HCT116 (cell line): ENCODE measurements around the gene AGBL3. TPM values are rescaled to one million over a fixed set of nuclear protein-coding genes. Genes with fewer than 3 reads are reported as not detected.

ENCODE experiments used
- ATAC-seq: fragments of 200-7000 bp; cut with Tn5 transposase; 2 replicates; pipeline ENCODE4 v1.9.1; 2020; ENCODE audit warnings: mild to moderate bottlenecking, moderate library complexity
- BruUV-seq: library from RNA; stranded (reverse); fragments of 400-500 nt; replicated peaks from 2 replicates; lab custom pipeline; 2021; lab: Mats Ljungman, UMichigan
- CTCF ChIA-PET: fragments of 300-600 bp; sonication (Branson Sonifier 250); formaldehyde crosslinking; loops from one replicate; lab custom pipeline; 2021; ENCODE audit warnings: antibody characterized with exemption; lab: Charles Lee
- POLR2A ChIA-PET: fragments of 300-600, 350-600 bp; sonication (Branson Sonifier 250); formaldehyde crosslinking; loops from one replicate; lab custom pipeline; 2021; ENCODE audit warnings: antibody characterized with exemption; lab: Charles Lee
- RAD21 ChIA-PET, 2 experiments: fragments of 300-600 bp; sonication (Branson Sonifier 250); formaldehyde crosslinking; loops; one replicate each; lab custom pipeline; 2023; ENCODE audit warnings: low total read pairs in 2 of 2; ENCODE audit not compliant: uncharacterized antibody in 2 of 2, unreplicated experiment in 2 of 2, low non-redundant PET in 1 of 2; lab: Charles Lee
- DNase-seq: peaks from one replicate; pipeline ENCODE4 v3.0.0-alpha.2; 2010; ENCODE audit warnings: low read depth, low spot score
- H2AFZ ChIP-seq: fragments of 200-600 bp; shearing (Covaris generic), sonication (generic); 2 replicates; pipeline ENCODE4 v1.6.1; 2017; ENCODE audit warnings: low read depth, mixed run types, mixed read lengths, antibody characterized with exemption, low read length; ENCODE audit not compliant: poor library complexity, severe bottlenecking
- H3K27ac ChIP-seq: 2 replicates; pipeline ENCODE4 v1.5.1; 2012; ENCODE audit warnings: low read depth, low read length
- H3K27me3 ChIP-seq: fragments of 200-600 bp; sonication (generic); 2 replicates; pipeline ENCODE4 v1.6.1; 2016; ENCODE audit warnings: mixed run types, low read length, mixed read lengths; ENCODE audit not compliant: insufficient read depth
- H3K36me3 ChIP-seq, 2 experiments: fragments of 200-500 bp in 1 of 2; fragments of 200-600 bp in 1 of 2; sonication (Bioruptor generic) in 1 of 2; sonication (generic) in 1 of 2; 2 replicates each; pipeline versions ENCODE4 v1.5.1 to v1.6.1; 2014 to 2016; ENCODE audit warnings: low read length in 2 of 2, inconsistent platforms in 1 of 2, mixed read lengths in 1 of 2, mixed run types in 1 of 2; ENCODE audit not compliant: insufficient read depth in 2 of 2, control insufficient read depth in 1 of 2
- H3K4me1 ChIP-seq, 2 experiments: fragments of 200-600 bp in 1 of 2; sonication (generic) in 1 of 2; 2 replicates each; pipeline versions ENCODE4 v1.5.1 to v1.6.1; 2012 to 2017; ENCODE audit warnings: low read length in 2 of 2, inconsistent platforms in 1 of 2, mild to moderate bottlenecking in 1 of 2, mixed read lengths in 1 of 2, mixed run types in 1 of 2, moderate library complexity in 1 of 2; ENCODE audit not compliant: insufficient read depth in 2 of 2, control insufficient read depth in 1 of 2
- H3K4me2 ChIP-seq: fragments of 200-600 bp; sonication (generic); 2 replicates; pipeline ENCODE4 v1.6.1; 2017; ENCODE audit warnings: mixed run types, low read length, mixed read lengths
- H3K4me3 ChIP-seq, 2 experiments: fragments of 200-600 bp in 1 of 2; sonication (generic) in 1 of 2; replicated peaks in 1 of 2; 2 replicates each; pipeline ENCODE4 v1.5.1; 2011 to 2016; ENCODE audit warnings: low read length in 2 of 2, control low read depth in 1 of 2, low read depth in 1 of 2, mild to moderate bottlenecking in 1 of 2, mixed read lengths in 1 of 2, mixed run types in 1 of 2
- H3K79me2 ChIP-seq: fragments of 200-600 bp; sonication (generic); 2 replicates; pipeline ENCODE4 v1.6.1; 2017; ENCODE audit warnings: mild to moderate bottlenecking, mixed run types, low read length, moderate library complexity, mixed read lengths; ENCODE audit not compliant: insufficient read depth
- H3K9ac ChIP-seq: fragments of 200-600 bp; sonication (generic); 2 replicates; pipeline ENCODE4 v1.6.1; 2016; ENCODE audit warnings: low read length, mixed read lengths
- H3K9me2 ChIP-seq: fragments of 200-600 bp; sonication (generic), shearing (Covaris generic); 2 replicates; pipeline ENCODE4 v1.6.1; 2017; ENCODE audit warnings: mixed run types, mild to moderate bottlenecking, moderate library complexity; ENCODE audit not compliant: insufficient read depth
- H3K9me3 ChIP-seq, 2 experiments: fragments of 200-500 bp in 1 of 2; fragments of 200-600 bp in 1 of 2; sonication (Bioruptor generic) in 1 of 2; sonication (generic) in 1 of 2; 2 replicates each; pipeline ENCODE4 v1.6.1; 2014 to 2017; ENCODE audit warnings: low read length in 2 of 2, mixed read lengths in 2 of 2, inconsistent platforms in 1 of 2, low read depth in 1 of 2, mild to moderate bottlenecking in 1 of 2, mixed run types in 1 of 2, moderate library complexity in 1 of 2; ENCODE audit not compliant: control insufficient read depth in 1 of 2, insufficient read depth in 1 of 2
- H4K20me1 ChIP-seq: fragments of 200-600 bp; sonication (generic), shearing (Covaris generic); 2 replicates; pipeline ENCODE4 v1.6.1; 2017; ENCODE audit warnings: mixed run types, mild to moderate bottlenecking, moderate library complexity; ENCODE audit not compliant: insufficient read depth
- ELF1 ChIP-seq: IDR thresholded peaks from 2 replicates; pipeline ENCODE4 v1.6.1; 2012; ENCODE audit warnings: low read depth, borderline replicate concordance
- POLR2A ChIP-seq: IDR thresholded peaks from 2 replicates; pipeline ENCODE4 v1.7.0; 2011; ENCODE audit warnings: borderline replicate concordance; ENCODE audit not compliant: insufficient read depth, insufficient read length; ENCODE audit errors: extremely low read depth
- POLR2AphosphoS5 ChIP-seq: IDR thresholded peaks from 2 replicates; pipeline ENCODE4 v1.6.1; 2011; ENCODE audit warnings: mild to moderate bottlenecking, low read depth, low read length, moderate library complexity
- SIN3A ChIP-seq: IDR thresholded peaks from 2 replicates; pipeline ENCODE4 v1.6.1; 2012; ENCODE audit warnings: low read depth
- SP1 ChIP-seq: IDR thresholded peaks from 2 replicates; pipeline ENCODE4 v1.6.1; 2012; ENCODE audit warnings: low read depth
- TCF7L2 ChIP-seq: IDR thresholded peaks from 2 replicates; pipeline ENCODE4 v1.7.0; 2011; ENCODE audit warnings: borderline replicate concordance, inconsistent platforms; ENCODE audit not compliant: insufficient read depth, insufficient read length; ENCODE audit errors: extremely low read depth
- YY1 ChIP-seq: IDR thresholded peaks from 2 replicates; pipeline ENCODE4 v1.6.1; 2011; ENCODE audit warnings: low read length, low read depth, moderate library complexity, mild to moderate bottlenecking; ENCODE audit not compliant: insufficient replicate concordance; ENCODE audit errors: extremely low read depth
- ZFX ChIP-seq: fragments of 450-650 bp; IDR thresholded peaks from 2 replicates; pipeline ENCODE4 v1.6.1; 2017
- intact Hi-C: fragments of 100-400 bp; cut with micrococcal nuclease; formaldehyde crosslinking; loops from 2 replicates; pipeline ENCODE4 v1.10.0; 2022
- total RNA-seq: library from RNA; stranded (reverse); gene quantifications from one replicate; pipeline ENCODE4 v1.2.1, GENCODE V29; 2021; ENCODE audit not compliant: unreplicated experiment
- TF ChIP-seq, protein P1 (sequence below): IDR thresholded peaks from 2 replicates; pipeline ENCODE4 v1.6.1; 2012; ENCODE audit warnings: low read depth
- TF ChIP-seq, protein P2 (sequence below): IDR thresholded peaks from 2 replicates; pipeline ENCODE4 v1.6.1; 2012

Gene AGBL3
- total RNA-seq, 1 experiment from 2014 or later = 1.9 TPM

DNA sequence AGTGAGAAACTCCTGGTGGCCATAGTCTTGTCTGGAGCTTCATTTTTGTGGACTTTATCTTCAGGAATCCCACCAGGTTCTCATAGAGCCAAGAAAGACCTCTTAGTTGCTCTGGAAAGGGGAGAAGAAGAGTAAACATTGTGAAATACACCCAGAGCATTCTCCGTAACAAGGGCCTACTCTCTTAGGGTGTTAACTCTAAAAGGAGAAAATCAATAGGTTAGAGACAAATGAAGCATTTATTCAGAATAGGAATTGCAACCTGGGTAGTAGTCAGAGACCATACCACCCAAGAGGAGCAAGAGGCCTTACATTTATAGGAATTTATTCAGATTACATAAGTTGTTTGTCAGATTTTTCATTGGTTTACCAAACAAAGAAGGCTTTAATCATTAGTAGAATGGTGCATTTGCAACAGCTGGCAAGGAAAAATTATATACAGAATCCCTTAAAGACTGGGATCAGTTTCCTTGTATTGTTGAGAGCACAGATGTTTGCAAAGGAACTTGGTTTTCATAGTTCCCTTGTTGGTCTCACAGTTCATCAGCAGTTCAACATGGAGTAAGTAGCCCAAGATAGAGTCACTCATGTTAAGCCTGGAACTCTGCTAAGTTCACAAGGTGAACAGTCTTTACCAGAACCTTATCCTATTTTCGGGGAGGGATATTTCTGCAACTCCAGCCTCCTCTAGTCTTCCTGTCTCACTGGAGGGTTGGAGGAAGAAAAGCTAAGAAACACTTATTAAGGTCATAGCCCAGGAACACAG is 108.3 kb downstream of the AGBL3 start (continued):
- TF ChIP-seq TCF7L2 = no peak

DNA sequence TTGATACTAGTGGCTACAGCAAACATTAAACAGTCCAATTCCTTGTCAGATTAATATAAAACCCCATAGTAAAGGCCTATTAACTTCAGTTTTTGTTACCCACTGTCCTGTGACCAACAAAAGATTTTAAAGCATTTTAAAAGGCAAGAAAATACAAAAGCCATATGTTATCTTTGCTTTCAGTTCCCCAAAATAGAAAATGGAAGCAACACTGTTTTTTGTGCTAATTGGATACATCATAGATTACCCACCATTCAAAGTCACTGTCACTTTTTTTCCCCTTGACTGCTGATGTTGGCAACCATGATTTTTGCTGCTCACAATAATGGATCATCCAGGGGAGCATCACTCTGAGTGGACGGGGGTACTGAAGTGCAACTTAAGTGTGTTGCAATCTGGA is 109.1 kb downstream of the AGBL3 start:
- no peak for ATAC-seq
- DNase-seq = no peak
- ChIA-PET CTCF (no interaction called here), POLR2A (no interaction called here), RAD21 (no interaction called here)
- H3K36me3 ChIP-seq = no peaks in the 10 kb centered on the region
- H3K4me1 ChIP-seq = no peaks in the 10 kb centered on the region
- no peaks in the 10 kb centered on the region for H4K20me1 ChIP-seq
- H2AFZ ChIP-seq = no peak overlapping the region
- no peaks in the 10 kb centered on the region for H3K79me2 ChIP-seq
- no peak overlapping the region for H3K4me2 ChIP-seq
- no peak overlapping the region for H3K27ac ChIP-seq
- no peak for TF ChIP-seq ELF1
- no peak for TF ChIP-seq SIN3A
- TF ChIP-seq, protein P1, sequence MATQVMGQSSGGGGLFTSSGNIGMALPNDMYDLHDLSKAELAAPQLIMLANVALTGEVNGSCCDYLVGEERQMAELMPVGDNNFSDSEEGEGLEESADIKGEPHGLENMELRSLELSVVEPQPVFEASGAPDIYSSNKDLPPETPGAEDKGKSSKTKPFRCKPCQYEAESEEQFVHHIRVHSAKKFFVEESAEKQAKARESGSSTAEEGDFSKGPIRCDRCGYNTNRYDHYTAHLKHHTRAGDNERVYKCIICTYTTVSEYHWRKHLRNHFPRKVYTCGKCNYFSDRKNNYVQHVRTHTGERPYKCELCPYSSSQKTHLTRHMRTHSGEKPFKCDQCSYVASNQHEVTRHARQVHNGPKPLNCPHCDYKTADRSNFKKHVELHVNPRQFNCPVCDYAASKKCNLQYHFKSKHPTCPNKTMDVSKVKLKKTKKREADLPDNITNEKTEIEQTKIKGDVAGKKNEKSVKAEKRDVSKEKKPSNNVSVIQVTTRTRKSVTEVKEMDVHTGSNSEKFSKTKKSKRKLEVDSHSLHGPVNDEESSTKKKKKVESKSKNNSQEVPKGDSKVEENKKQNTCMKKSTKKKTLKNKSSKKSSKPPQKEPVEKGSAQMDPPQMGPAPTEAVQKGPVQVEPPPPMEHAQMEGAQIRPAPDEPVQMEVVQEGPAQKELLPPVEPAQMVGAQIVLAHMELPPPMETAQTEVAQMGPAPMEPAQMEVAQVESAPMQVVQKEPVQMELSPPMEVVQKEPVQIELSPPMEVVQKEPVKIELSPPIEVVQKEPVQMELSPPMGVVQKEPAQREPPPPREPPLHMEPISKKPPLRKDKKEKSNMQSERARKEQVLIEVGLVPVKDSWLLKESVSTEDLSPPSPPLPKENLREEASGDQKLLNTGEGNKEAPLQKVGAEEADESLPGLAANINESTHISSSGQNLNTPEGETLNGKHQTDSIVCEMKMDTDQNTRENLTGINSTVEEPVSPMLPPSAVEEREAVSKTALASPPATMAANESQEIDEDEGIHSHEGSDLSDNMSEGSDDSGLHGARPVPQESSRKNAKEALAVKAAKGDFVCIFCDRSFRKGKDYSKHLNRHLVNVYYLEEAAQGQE = no peak
- TF ChIP-seq SP1 = no peak
- TF ChIP-seq POLR2A = no peak
- TF ChIP-seq, protein P2, sequence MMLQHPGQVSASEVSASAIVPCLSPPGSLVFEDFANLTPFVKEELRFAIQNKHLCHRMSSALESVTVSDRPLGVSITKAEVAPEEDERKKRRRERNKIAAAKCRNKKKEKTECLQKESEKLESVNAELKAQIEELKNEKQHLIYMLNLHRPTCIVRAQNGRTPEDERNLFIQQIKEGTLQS = no peak
- TF ChIP-seq POLR2AphosphoS5 = no peak
- no peak for TF ChIP-seq YY1
- TF ChIP-seq ZFX = no peak
- no peaks in the 10 kb centered on the region for H3K27me3 ChIP-seq
- no peak overlapping the region for H3K4me3 ChIP-seq
- no peaks in the 10 kb centered on the region for H3K9me2 ChIP-seq
- intact Hi-C loops = no loop called here
- no TSS peak for BruUV-seq
- H3K9ac ChIP-seq = no peak overlapping the region
- no peaks in the 10 kb centered on the region for H3K9me3 ChIP-seq
